Hepatocyte (in vitro differentiated cells): Measurements from ENCODE around the gene PEAK1. TPM values are rescaled to one million over a fixed set of nuclear protein-coding genes. Genes with fewer than 3 reads are reported as not detected.

Experiments
- DNase-seq: peaks from one replicate; pipeline ENCODE4 v3.0.0-alpha.2; 2016; ENCODE audit warnings: low spot score
- H2AFZ ChIP-seq: fragments of 200-600 bp; sonication (generic); 2 replicates; pipeline ENCODE4 v1.6.0; 2016; ENCODE audit warnings: antibody characterized with exemption, mild to moderate bottlenecking
- H3K27ac ChIP-seq: fragments of 200-600 bp; sonication (generic); 2 replicates; pipeline ENCODE4 v1.5.1; 2016; ENCODE audit warnings: mild to moderate bottlenecking
- H3K27me3 ChIP-seq: fragments of 200-600 bp; sonication (generic); 2 replicates; pipeline ENCODE4 v1.6.1; 2016
- H3K36me3 ChIP-seq: fragments of 200-600 bp; sonication (generic); replicated peaks from 2 replicates; pipeline ENCODE4 v1.5.1; 2016; ENCODE audit warnings: low read depth; ENCODE audit not compliant: insufficient read depth
- H3K4me1 ChIP-seq: fragments of 200-600 bp; sonication (generic); 2 replicates; pipeline ENCODE4 v1.5.1; 2016; ENCODE audit warnings: mild to moderate bottlenecking, moderate library complexity; ENCODE audit not compliant: insufficient read depth
- H3K4me2 ChIP-seq: fragments of 200-600 bp; sonication (generic); 2 replicates; pipeline ENCODE4 v1.6.0; 2016
- H3K4me3 ChIP-seq: fragments of 200-600 bp; sonication (generic); 2 replicates; pipeline ENCODE4 v1.5.1; 2016; ENCODE audit warnings: mild to moderate bottlenecking
- H3K79me2 ChIP-seq: fragments of 200-600 bp; sonication (generic); 2 replicates; pipeline ENCODE4 v1.6.0; 2017; ENCODE audit warnings: mild to moderate bottlenecking
- H3K9me2 ChIP-seq: fragments of 200-600 bp; sonication (generic); replicated peaks from 2 replicates; pipeline ENCODE4 v1.6.0; 2017; ENCODE audit warnings: mild to moderate bottlenecking; ENCODE audit not compliant: insufficient read depth
- H3K9me3 ChIP-seq: fragments of 200-600 bp; sonication (generic); 2 replicates; pipeline ENCODE4 v1.5.1; 2016; ENCODE audit warnings: low read depth, mild to moderate bottlenecking
- H4K20me1 ChIP-seq: fragments of 200-600 bp; sonication (generic); 2 replicates; pipeline ENCODE4 v1.6.0; 2016; ENCODE audit warnings: mild to moderate bottlenecking; ENCODE audit not compliant: insufficient read depth, poor library complexity, severe bottlenecking
- CTCF ChIP-seq: fragments of 200-600 bp; sonication (generic); IDR thresholded peaks from 2 replicates; pipeline ENCODE4 v1.5.1; 2016; ENCODE audit warnings: antibody characterized with exemption, mild to moderate bottlenecking; ENCODE audit not compliant: poor library complexity
- EZH2 ChIP-seq: fragments of 200-600 bp; sonication (generic); IDR thresholded peaks from 2 replicates; pipeline ENCODE4 v1.6.1; 2016; ENCODE audit warnings: antibody characterized with exemption, mild to moderate bottlenecking, borderline replicate concordance
- EZH2phosphoT487 ChIP-seq: fragments of 200-600 bp; sonication (generic); IDR thresholded peaks from one replicate; pipeline ENCODE4 v1.6.1; 2018; ENCODE audit warnings: antibody characterized with exemption, mild to moderate bottlenecking, low read depth, moderate library complexity; ENCODE audit not compliant: unreplicated experiment, severe bottlenecking
- WGBS: methylation state at CpG from one replicate; pipeline ENCODE4 v1.1.6; 2016; ENCODE audit warnings: low lambda C conversion rate; ENCODE audit errors: missing lambda C conversion rate; 5-methylcytosine and 5-hydroxymethylcytosine counted together
- polyA plus RNA-seq: library from polyadenylated mRNA; unstranded; fragments of >200 nt; fragmentation: Nextera tagmentation; extraction: Ambion mirVana; gene quantifications from 2 replicates; pipeline ENCODE4 v1.2.1, GENCODE V29; 2016
- total RNA-seq: library from RNA; depleted of rRNA; stranded (reverse); fragments of >200 nt; gene quantifications from 2 replicates; pipeline ENCODE4 v1.2.3, GENCODE V29; 2014

The PEAK1 gene
- total and polyA plus RNA-seq, 2 experiments from 2014 or later: 8.1 to 27.1 TPM

DNA sequence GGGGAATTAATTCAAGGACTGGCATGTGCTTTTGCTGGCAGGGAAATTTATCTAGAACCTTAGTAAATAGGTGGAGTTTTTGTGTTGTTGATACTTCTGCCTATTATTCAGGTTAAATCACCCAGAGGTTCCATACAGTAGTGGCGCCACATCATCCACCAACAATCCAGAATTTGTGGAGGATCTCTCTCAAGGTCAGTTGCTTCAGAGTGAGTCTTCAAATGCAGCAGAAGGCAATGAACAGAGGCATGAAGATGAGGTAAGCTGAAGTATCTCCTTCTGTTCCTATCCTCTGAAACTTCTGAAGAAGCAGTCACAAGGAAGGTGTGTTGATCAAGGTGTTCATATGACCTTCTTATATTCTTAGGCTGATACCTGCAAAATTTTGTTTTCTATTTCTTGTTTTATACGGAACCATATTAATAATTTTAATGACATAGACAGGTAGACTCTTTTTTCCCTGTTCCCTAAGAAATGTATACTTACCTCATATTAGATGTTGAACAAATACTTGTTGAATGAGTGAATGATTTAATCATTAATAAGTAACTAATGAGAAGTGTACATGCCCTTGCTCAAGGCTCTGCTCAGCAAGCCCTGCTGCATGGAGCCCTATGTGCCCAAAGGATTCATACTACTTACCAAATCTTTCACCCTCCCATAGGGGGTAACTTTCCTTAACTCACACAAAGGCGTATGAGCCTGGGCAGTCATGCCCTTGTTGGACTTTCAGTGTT, 44.4 kb upstream of the PEAK1 start:
- H3K4me3 ChIP-seq: no peak overlapping the region
- TF ChIP-seq CTCF: no peak
- no peak for TF ChIP-seq EZH2phosphoT487
- no peak for TF ChIP-seq EZH2
- H3K4me1 ChIP-seq: no peaks in the 10 kb centered on the region
- no peak overlapping the region for H3K4me2 ChIP-seq
- no peak overlapping the region for H3K27ac ChIP-seq
- no peaks in the 10 kb centered on the region for H3K9me2 ChIP-seq
- no peaks in the 10 kb centered on the region for H4K20me1 ChIP-seq
- no peaks in the 10 kb centered on the region for H3K9me3 ChIP-seq
- no peaks in the 10 kb centered on the region for H3K27me3 ChIP-seq
- no peak overlapping the region for H2AFZ ChIP-seq
- peaks cover 4% of the 10 kb centered on the region for H3K36me3 ChIP-seq
- 93% methylated on average over 3 of the region's 3 CpGs for WGBS
- peak; percentile 6 for DNase-seq
- H3K79me2 ChIP-seq: peaks cover 10% of the 10 kb centered on the region

DNA sequence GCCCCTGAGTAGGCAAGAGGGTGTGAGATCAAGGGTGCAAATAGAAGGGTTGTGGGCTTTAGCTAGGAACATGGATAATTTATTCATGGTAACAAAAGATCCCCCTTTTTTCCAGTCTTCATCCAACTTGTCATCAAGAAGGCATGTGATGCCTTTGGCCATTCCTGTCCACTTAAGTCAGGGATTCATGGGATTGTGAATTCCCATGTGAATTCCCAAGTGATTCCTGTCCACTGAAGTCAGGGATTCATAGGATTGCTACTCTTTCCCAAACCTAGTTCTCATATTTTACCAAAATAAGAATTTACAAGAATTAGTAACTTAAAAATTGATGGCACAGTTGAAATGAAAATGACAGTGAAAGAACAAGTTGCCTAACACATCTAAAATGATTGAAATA, 41.6 kb upstream of the PEAK1 start:
- Histone ChIP-seq H3K79me2 (peaks cover 15% of the 10 kb centered on the region), H3K4me1 (peaks cover 8% of the 10 kb centered on the region), H3K27me3 (no peaks in the 10 kb centered on the region), H3K9me3 (no peaks in the 10 kb centered on the region), H3K4me2 (no peak overlapping the region), H3K9me2 (no peaks in the 10 kb centered on the region), H3K27ac (no peak overlapping the region), H4K20me1 (no peaks in the 10 kb centered on the region), H3K4me3 (no peak overlapping the region), H3K36me3 (no peaks in the 10 kb centered on the region), H2AFZ (no peak overlapping the region)
- no peak for DNase-seq
- TF ChIP-seq CTCF: no peak
- no peak for TF ChIP-seq EZH2
- no peak for TF ChIP-seq EZH2phosphoT487

DNA sequence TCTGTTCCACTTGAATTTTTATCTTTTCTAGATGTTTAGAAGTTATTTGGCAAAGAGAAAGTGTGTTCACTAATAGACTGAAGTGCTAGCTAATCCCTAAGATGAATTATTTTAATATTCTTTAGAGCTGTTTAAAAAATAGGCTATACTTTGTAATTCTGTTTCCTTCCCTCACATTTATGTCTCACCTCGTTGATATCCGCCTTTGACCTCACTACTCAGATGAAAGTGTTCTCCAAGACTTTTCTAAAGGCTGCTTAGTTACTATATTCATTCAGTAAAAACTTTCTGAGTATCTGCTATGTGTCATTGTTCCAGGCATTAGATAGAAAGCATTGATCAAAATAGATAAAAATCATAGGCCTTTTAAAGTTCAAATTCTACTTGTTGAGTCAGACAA, 39.1 kb upstream of the PEAK1 start:
- Histone ChIP-seq H3K9me2 (no peaks in the 10 kb centered on the region), H4K20me1 (no peaks in the 10 kb centered on the region), H3K79me2 (peaks cover 19% of the 10 kb centered on the region), H3K27me3 (no peaks in the 10 kb centered on the region), H3K9me3 (no peaks in the 10 kb centered on the region), H2AFZ (no peak overlapping the region), H3K36me3 (no peaks in the 10 kb centered on the region), H3K27ac (no peak overlapping the region), H3K4me2 (no peak overlapping the region), H3K4me1 (peaks cover 11% of the 10 kb centered on the region), H3K4me3 (no peak overlapping the region)
- TF ChIP-seq EZH2 (no peak), EZH2phosphoT487 (no peak), CTCF (no peak)
- WGBS: 98% methylated on average over 2 of the region's 2 CpGs
- DNase-seq: no peak
